HFFc6 (cell line): Measurements from ENCODE around the gene NAV1. TPM values are rescaled to one million over a fixed set of nuclear protein-coding genes. Genes with fewer than 3 reads are reported as not detected.

Experiments
- DNase-seq: peaks from one replicate; pipeline ENCODE4 v3.0.0-alpha.2; 2018
- H3K27ac Mint-ChIP-seq: 2 replicates; pipeline ENCODE4 v1.8.0; 2020; ENCODE audit warnings: mild to moderate bottlenecking, mixed read lengths
- H3K27me3 Mint-ChIP-seq: 2 replicates; pipeline ENCODE4 v1.8.0; 2021; ENCODE audit warnings: mild to moderate bottlenecking, moderate library complexity, mixed read lengths; ENCODE audit not compliant: insufficient read depth
- H3K36me3 Mint-ChIP-seq: 2 replicates; pipeline ENCODE4 v1.8.0; 2021; ENCODE audit warnings: low read depth, mixed read lengths
- H3K4me1 Mint-ChIP-seq: 2 replicates; pipeline ENCODE4 v1.8.0; 2020; ENCODE audit warnings: low read depth, mixed read lengths
- H3K4me3 Mint-ChIP-seq: 2 replicates; pipeline ENCODE4 v1.8.0; 2020; ENCODE audit warnings: mild to moderate bottlenecking, moderate library complexity, mixed read lengths
- H3K9me3 Mint-ChIP-seq: 2 replicates; pipeline ENCODE4 v1.8.0; 2020; ENCODE audit warnings: mild to moderate bottlenecking, mixed read lengths
- total RNA-seq, 6 experiments: library from RNA; stranded (reverse); fragmentation: NEBNext Ultra II Directional; extraction: Animal tissue kit (Norgen Biotek cat#: 25700); gene quantifications; 2 replicates in 1 of 6; 3 replicates in 5 of 6; pipeline ENCODE4 v1.2.3, GENCODE V29; 2021
- TF ChIP-seq, protein P1 (sequence below): fragments of 200-600 bp; sonication (generic); IDR thresholded peaks from 2 replicates; pipeline ENCODE4 v1.5.0; 2021; ENCODE audit warnings: antibody characterized with exemption, mild to moderate bottlenecking

Gene NAV1
- total RNA-seq, 6 experiments from 2014 or later, result 72.9 to 88.0 (median 78.4) TPM

DNA sequence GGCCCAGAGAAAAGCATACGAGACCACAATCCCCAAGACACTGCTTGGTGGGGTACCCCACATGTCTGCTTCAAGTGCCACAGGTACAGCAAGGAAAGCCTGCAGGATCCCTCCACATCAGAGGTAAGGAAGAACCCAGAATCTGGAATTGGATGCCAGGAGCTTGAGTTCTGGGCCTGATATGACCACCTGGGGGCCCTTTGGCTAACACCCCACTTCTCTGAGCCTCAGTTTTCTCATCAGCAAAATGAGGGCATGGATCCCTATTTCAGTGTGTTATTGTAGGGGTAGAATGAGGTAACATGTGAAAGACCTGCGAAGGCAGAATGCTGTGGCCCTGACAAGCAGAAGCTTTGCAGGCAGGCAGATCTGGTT, 24.5 kb downstream of the NAV1 start:
- TF ChIP-seq, protein P1, sequence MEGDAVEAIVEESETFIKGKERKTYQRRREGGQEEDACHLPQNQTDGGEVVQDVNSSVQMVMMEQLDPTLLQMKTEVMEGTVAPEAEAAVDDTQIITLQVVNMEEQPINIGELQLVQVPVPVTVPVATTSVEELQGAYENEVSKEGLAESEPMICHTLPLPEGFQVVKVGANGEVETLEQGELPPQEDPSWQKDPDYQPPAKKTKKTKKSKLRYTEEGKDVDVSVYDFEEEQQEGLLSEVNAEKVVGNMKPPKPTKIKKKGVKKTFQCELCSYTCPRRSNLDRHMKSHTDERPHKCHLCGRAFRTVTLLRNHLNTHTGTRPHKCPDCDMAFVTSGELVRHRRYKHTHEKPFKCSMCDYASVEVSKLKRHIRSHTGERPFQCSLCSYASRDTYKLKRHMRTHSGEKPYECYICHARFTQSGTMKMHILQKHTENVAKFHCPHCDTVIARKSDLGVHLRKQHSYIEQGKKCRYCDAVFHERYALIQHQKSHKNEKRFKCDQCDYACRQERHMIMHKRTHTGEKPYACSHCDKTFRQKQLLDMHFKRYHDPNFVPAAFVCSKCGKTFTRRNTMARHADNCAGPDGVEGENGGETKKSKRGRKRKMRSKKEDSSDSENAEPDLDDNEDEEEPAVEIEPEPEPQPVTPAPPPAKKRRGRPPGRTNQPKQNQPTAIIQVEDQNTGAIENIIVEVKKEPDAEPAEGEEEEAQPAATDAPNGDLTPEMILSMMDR, result no peak
- Mint-ChIP-seq H3K27ac (peak overlapping the region; percentile 95), H3K36me3 (peaks cover 5% of the 10 kb centered on the region), H3K4me1 (peaks cover 77% of the 10 kb centered on the region), H3K9me3 (no peaks in the 10 kb centered on the region), H3K4me3 (peak overlapping the region; percentile 78), H3K27me3 (no peaks in the 10 kb centered on the region; the same call in 1 of the 2 replicates)
- DNase-seq, result no peak

GRCh38 chr1:201563941-201564340, 25.0 kb downstream of the NAV1 start:
- no peak for DNase-seq
- Mint-ChIP-seq H3K27ac (peak overlapping the region; percentile 95), H3K4me3 (peak overlapping the region; percentile 78), H3K36me3 (peaks cover 5% of the 10 kb centered on the region), H3K4me1 (peaks cover 72% of the 10 kb centered on the region), H3K27me3 (no peaks in the 10 kb centered on the region; the same call in 1 of the 2 replicates), H3K9me3 (no peaks in the 10 kb centered on the region)
- TF ChIP-seq, protein P1, result no peak

DNA sequence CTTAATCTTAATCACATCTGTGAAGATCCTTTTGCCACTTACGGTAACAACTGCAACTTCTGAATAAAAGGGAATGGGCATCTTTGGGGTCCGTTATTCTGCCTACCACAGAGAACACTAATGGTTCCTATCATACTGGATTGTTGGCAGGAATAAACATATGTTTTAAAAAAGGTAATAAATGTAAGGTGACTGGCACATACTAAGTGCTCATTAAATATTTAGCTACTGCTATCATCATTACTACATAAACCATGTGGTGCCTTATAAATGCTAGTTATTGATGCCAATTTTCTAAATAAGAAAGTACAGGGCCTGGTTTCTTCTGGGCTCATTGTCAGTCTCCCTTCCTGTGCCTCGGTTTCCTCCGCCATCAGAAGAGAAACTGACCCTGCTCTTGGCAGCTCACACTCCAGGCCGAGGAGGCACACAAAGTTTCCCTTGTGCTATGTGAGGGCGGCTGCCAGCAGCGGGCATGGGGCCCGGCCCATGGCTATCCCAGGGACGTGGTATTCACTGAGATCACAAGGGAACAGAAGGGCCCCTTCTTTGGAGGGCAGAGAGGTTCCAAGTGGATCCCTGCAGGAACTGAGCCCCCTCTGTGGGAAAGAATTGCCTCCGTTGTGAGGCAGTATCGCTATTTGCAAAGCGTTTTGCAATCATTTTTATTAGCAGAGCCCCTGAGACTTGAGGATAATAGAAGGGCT, 26.2 kb downstream of the NAV1 start:
- Mint-ChIP-seq H3K4me3 (no peak overlapping the region), H3K27ac (no peak overlapping the region), H3K36me3 (peaks cover 5% of the 10 kb centered on the region), H3K9me3 (no peaks in the 10 kb centered on the region), H3K4me1 (peaks cover 60% of the 10 kb centered on the region), H3K27me3 (no peaks in the 10 kb centered on the region; the same call in 1 of the 2 replicates)
- no peak for DNase-seq
- TF ChIP-seq, protein P1, result no peak

GRCh38 chr1:201565771-201566528, 27.0 kb downstream of the NAV1 start:
- H3K36me3 Mint-ChIP-seq, result peaks cover 5% of the 10 kb centered on the region
- TF ChIP-seq, protein P1, result no peak
- DNase-seq, result no peak

GRCh38 chr1:201566529-201566823, 27.5 kb downstream of the NAV1 start:
- Mint-ChIP-seq H3K4me3 (no peak overlapping the region), H3K36me3 (peaks cover 5% of the 10 kb centered on the region), H3K27me3 (no peaks in the 10 kb centered on the region; the same call in 1 of the 2 replicates), H3K9me3 (no peaks in the 10 kb centered on the region), H3K27ac (peak overlapping the region; percentile 14; the same call in 1 of the 2 replicates), H3K4me1 (peaks cover 47% of the 10 kb centered on the region)
- TF ChIP-seq, protein P1, result no peak
- DNase-seq, result no peak

More at GRCh38 chr1:201565771-201566528, 27.0 kb downstream of the NAV1 start:
- Mint-ChIP-seq H3K4me1 (peaks cover 52% of the 10 kb centered on the region), H3K9me3 (no peaks in the 10 kb centered on the region), H3K27ac (peak overlapping the region; percentile 14; the same call in 1 of the 2 replicates), H3K4me3 (no peak overlapping the region; the same call in 1 of the 2 replicates), H3K27me3 (no peaks in the 10 kb centered on the region; the same call in 1 of the 2 replicates)
